Epithelial cell of esophagus (primary cell): ENCODE results near the gene PANK4.

Source experiments
- DNase-seq: peaks from one replicate; pipeline ENCODE4 v3.0.0; 2010; ENCODE audit warnings: low read depth
- H3K4me3 ChIP-seq: 2 replicates; pipeline ENCODE4 v1.5.1; 2011; ENCODE audit warnings: mild to moderate bottlenecking, low read length, control low read depth
- CTCF ChIP-seq: IDR thresholded peaks from 2 replicates; pipeline ENCODE4 v1.5.1; 2011; ENCODE audit warnings: low read depth, mild to moderate bottlenecking, low read length, control low read depth, inconsistent platforms; ENCODE audit not compliant: insufficient read depth; ENCODE audit errors: missing control alignments

PANK4 gene

GRCh38 chr1:2534687-2535441 lies 8.5 kb upstream of the PANK4 start:
- no peak overlapping the region for H3K4me3 ChIP-seq
- TF ChIP-seq CTCF: no peak
- DNase-seq: peak; percentile 96

- TF ChIP-seq CTCF: no peak
- DNase-seq: no peak
- no peak overlapping the region for H3K4me3 ChIP-seq
These were observed 7.9 kb upstream of the PANK4 start for GRCh38 chr1:2534315-2534686.

GRCh38 chr1:2533365-2533764 lies 7.0 kb upstream of the PANK4 start:
- TF ChIP-seq CTCF: no peak
- DNase-seq: peak; percentile 93
- no peak overlapping the region for H3K4me3 ChIP-seq

GRCh38 chr1:2532485-2533160 lies 6.2 kb upstream of the PANK4 start:
- no peak for DNase-seq
- TF ChIP-seq CTCF: no peak
- H3K4me3 ChIP-seq: no peak overlapping the region

GRCh38 chr1:2530513-2531361 lies 4.3 kb upstream of the PANK4 start:
- no peak overlapping the region for H3K4me3 ChIP-seq
- peak; percentile 25 for TF ChIP-seq CTCF
- peak; percentile 62 for DNase-seq

GRCh38 chr1:2529784-2530512 lies 3.6 kb upstream of the PANK4 start, which contains the start of gene HES5:
Gene HES5, minus strand, starts transcription at chr1:2530263. Its CDS starts 99 bp downstream, at chr1:2530164.
- no peak for DNase-seq
- H3K4me3 ChIP-seq: peak within 1 kb of the TSS; percentile 32
- TF ChIP-seq CTCF: no peak
